Measurements from ENCODE around the gene MS4A13.

MS4A13 gene

GRCh38 chr11:60511393-60511792 lies 3.8 kb upstream of the MS4A13 start:
- Histone ChIP-seq H3K4me1 (ENCODE audit: insufficient read depth, poor library complexity, severe bottlenecking) (no peaks in the 10 kb centered on the region), H3K27me3 (ENCODE audit: insufficient read depth, poor library complexity, severe bottlenecking) (peaks cover 4% of the 10 kb centered on the region), H3K27ac (ENCODE audit: poor library complexity, severe bottlenecking) (no peak overlapping the region), H3K4me3 (ENCODE audit: severe bottlenecking) (no peak overlapping the region), H3K9me3 (ENCODE audit: severe bottlenecking) (no peaks in the 10 kb centered on the region), H3K36me3 (ENCODE audit: low read depth) (no peaks in the 10 kb centered on the region)
- ATAC-seq (ENCODE audit: low read depth) (no peak), DNase-seq (ENCODE audit: low spot score) (no peak)
- no peak for TF ChIP-seq CTCF (IDR thresholded peaks at IDR 0.05; ENCODE audit: poor library complexity, severe bottlenecking)

GRCh38 chr11:60512651-60513225 lies 2.5 kb upstream of the MS4A13 start:
- no peak for ATAC-seq (ENCODE audit: low read depth)
- Histone ChIP-seq H3K27me3 (ENCODE audit: insufficient read depth, poor library complexity, severe bottlenecking) (peaks cover 4% of the 10 kb centered on the region), H3K4me3 (ENCODE audit: severe bottlenecking) (no peak overlapping the region), H3K27ac (ENCODE audit: poor library complexity, severe bottlenecking) (no peak overlapping the region), H3K36me3 (ENCODE audit: low read depth) (no peaks in the 10 kb centered on the region), H3K4me1 (ENCODE audit: insufficient read depth, poor library complexity, severe bottlenecking) (no peaks in the 10 kb centered on the region), H3K9me3 (ENCODE audit: severe bottlenecking) (no peaks in the 10 kb centered on the region)
- no peak for TF ChIP-seq CTCF (IDR thresholded peaks at IDR 0.05; ENCODE audit: poor library complexity, severe bottlenecking)
- no peak for DNase-seq (ENCODE audit: low spot score)

GRCh38 chr11:60513496-60514460 lies 1.4 kb upstream of the MS4A13 start:
- Histone ChIP-seq H3K9me3 (ENCODE audit: severe bottlenecking) (no peaks in the 10 kb centered on the region), H3K4me1 (ENCODE audit: insufficient read depth, poor library complexity, severe bottlenecking) (no peaks in the 10 kb centered on the region), H3K4me3 (ENCODE audit: severe bottlenecking) (no peak overlapping the region), H3K36me3 (ENCODE audit: low read depth) (no peaks in the 10 kb centered on the region), H3K27ac (ENCODE audit: poor library complexity, severe bottlenecking) (no peak overlapping the region), H3K27me3 (ENCODE audit: insufficient read depth, poor library complexity, severe bottlenecking) (peaks cover 4% of the 10 kb centered on the region)
- DNase-seq (ENCODE audit: low spot score) (no peak), ATAC-seq (ENCODE audit: low read depth) (no peak)
- no peak for TF ChIP-seq CTCF (IDR thresholded peaks at IDR 0.05; ENCODE audit: poor library complexity, severe bottlenecking)

GRCh38 chr11:60528465-60528864 lies 13.3 kb downstream of the MS4A13 start:
- Histone ChIP-seq H3K27me3 (ENCODE audit: insufficient read depth, poor library complexity, severe bottlenecking) (peaks cover 3% of the 10 kb centered on the region), H3K4me1 (ENCODE audit: insufficient read depth, poor library complexity, severe bottlenecking) (no peaks in the 10 kb centered on the region), H3K27ac (ENCODE audit: poor library complexity, severe bottlenecking) (no peak overlapping the region), H3K4me3 (ENCODE audit: severe bottlenecking) (no peak overlapping the region), H3K9me3 (ENCODE audit: severe bottlenecking) (no peaks in the 10 kb centered on the region), H3K36me3 (ENCODE audit: low read depth) (no peaks in the 10 kb centered on the region)
- DNase-seq (ENCODE audit: low spot score) (no peak), ATAC-seq (ENCODE audit: low read depth) (no peak)
- TF ChIP-seq CTCF (IDR thresholded peaks at IDR 0.05; ENCODE audit: poor library complexity, severe bottlenecking) = no peak

Data from RWPE2 (cell line).